Measurements from ENCODE around the gene INTU.

Gene INTU

GRCh38 chr4:127624173-127624572, 8.6 kb upstream of the INTU start:
- no peak for TF ChIP-seq ZFX (IDR thresholded peaks at IDR 0.05)
- TF ChIP-seq, protein P1, sequence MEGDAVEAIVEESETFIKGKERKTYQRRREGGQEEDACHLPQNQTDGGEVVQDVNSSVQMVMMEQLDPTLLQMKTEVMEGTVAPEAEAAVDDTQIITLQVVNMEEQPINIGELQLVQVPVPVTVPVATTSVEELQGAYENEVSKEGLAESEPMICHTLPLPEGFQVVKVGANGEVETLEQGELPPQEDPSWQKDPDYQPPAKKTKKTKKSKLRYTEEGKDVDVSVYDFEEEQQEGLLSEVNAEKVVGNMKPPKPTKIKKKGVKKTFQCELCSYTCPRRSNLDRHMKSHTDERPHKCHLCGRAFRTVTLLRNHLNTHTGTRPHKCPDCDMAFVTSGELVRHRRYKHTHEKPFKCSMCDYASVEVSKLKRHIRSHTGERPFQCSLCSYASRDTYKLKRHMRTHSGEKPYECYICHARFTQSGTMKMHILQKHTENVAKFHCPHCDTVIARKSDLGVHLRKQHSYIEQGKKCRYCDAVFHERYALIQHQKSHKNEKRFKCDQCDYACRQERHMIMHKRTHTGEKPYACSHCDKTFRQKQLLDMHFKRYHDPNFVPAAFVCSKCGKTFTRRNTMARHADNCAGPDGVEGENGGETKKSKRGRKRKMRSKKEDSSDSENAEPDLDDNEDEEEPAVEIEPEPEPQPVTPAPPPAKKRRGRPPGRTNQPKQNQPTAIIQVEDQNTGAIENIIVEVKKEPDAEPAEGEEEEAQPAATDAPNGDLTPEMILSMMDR (conservative IDR thresholded peaks at IDR 0.05): no peak
- no peak overlapping the region for H3K27ac ChIP-seq

- no peak for TF ChIP-seq ZFX (IDR thresholded peaks at IDR 0.05)
- TF ChIP-seq, protein P1 (conservative IDR thresholded peaks at IDR 0.05): no peak
- H3K27ac ChIP-seq: no peak overlapping the region
Observed at GRCh38 chr4:127629371-127629770, 3.4 kb upstream of the INTU start.

DNA sequence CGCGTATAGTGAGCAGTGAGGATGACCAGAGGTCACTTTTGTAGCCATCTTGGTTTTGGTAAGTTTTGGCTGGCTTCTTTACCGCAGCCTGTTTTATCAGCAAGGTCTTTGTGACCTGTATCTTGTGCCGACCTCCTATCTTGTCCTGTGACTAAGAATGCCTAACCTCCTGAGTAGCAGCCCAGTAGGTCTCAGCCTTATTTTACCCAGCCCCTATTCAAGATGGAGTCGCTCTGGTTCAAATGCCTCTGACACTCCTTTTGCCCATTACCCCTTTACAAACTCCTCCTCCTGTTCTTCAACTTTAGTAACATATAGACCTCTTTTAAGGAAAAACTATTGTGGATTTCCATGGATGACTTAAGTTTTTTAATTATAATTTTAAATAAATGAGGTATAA, 2.6 kb upstream of the INTU start:
- TF ChIP-seq, protein P1 (conservative IDR thresholded peaks at IDR 0.05): no peak
- no peak for TF ChIP-seq ZFX (IDR thresholded peaks at IDR 0.05)
- no peak overlapping the region for H3K27ac ChIP-seq

DNA sequence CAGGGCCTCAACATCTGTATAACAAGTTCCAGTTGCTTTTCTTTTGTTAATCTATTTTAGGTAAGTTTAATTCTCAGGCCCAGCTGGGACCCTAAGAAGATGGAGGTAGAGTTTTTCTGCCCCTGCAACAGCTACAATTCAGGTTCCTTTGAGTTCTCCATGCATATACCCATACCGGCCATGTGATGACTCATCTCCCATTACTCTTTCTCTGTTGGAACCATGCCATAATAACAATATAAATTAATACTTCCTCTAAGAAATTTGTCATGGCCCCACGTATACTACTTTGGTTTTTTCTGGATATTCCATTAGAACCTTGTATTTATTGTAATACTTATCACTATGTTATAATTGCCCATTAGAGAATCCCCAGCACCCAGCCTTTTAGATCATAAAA, 1.3 kb upstream of the INTU start:
- no peak overlapping the region for H3K27ac ChIP-seq
- TF ChIP-seq, protein P1 (conservative IDR thresholded peaks at IDR 0.05): no peak
- no peak for TF ChIP-seq ZFX (IDR thresholded peaks at IDR 0.05)

- no peak overlapping the region for H3K27ac ChIP-seq
- no peak for TF ChIP-seq ZFX (IDR thresholded peaks at IDR 0.05)
Observed at GRCh38 chr4:127634181-127634580, 1.4 kb downstream of the INTU start.

DNA sequence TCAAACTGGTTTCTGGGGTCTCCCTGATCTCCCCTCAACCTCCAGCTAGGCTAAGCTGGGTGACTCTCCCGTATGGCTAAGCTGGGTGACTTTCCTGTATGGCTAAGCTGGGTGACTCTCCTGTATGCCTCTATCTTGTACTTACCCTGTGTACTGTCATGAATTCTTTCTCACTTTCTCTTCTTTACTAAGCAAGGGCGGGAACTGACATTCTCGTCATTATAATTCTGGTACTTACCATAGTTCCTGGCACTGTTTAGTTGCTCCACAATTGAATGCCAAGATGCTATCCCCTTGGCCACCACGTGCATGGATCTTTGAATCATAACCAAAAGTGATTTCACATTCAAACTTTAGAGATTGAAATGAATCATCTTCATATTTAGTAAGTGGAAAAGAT, 8.8 kb downstream of the INTU start:
- TF ChIP-seq, protein P1 (conservative IDR thresholded peaks at IDR 0.05): no peak
- no peak for TF ChIP-seq ZFX (IDR thresholded peaks at IDR 0.05)
- H3K27ac ChIP-seq: no peak overlapping the region

GRCh38 chr4:127642169-127642568, 9.4 kb downstream of the INTU start:
- no peak for TF ChIP-seq ZFX (IDR thresholded peaks at IDR 0.05)
- TF ChIP-seq, protein P1 (conservative IDR thresholded peaks at IDR 0.05): no peak
- H3K27ac ChIP-seq: no peak overlapping the region

- H3K27ac ChIP-seq: no peak overlapping the region
- no peak for TF ChIP-seq ZFX (IDR thresholded peaks at IDR 0.05)
- TF ChIP-seq, protein P1 (conservative IDR thresholded peaks at IDR 0.05): no peak
Observed at GRCh38 chr4:127643791-127644190, 11.0 kb downstream of the INTU start.

Data from C4-2B (cell line).